ENCODE results near the gene TMEM221.

GRCh38 chr19:17414097-17414496 lies 34.4 kb downstream of the TMEM221 start:
- no peak for TF ChIP-seq EZH2 (IDR thresholded peaks at IDR 0.05; ENCODE audit: borderline replicate concordance)
- TF ChIP-seq, protein P1, sequence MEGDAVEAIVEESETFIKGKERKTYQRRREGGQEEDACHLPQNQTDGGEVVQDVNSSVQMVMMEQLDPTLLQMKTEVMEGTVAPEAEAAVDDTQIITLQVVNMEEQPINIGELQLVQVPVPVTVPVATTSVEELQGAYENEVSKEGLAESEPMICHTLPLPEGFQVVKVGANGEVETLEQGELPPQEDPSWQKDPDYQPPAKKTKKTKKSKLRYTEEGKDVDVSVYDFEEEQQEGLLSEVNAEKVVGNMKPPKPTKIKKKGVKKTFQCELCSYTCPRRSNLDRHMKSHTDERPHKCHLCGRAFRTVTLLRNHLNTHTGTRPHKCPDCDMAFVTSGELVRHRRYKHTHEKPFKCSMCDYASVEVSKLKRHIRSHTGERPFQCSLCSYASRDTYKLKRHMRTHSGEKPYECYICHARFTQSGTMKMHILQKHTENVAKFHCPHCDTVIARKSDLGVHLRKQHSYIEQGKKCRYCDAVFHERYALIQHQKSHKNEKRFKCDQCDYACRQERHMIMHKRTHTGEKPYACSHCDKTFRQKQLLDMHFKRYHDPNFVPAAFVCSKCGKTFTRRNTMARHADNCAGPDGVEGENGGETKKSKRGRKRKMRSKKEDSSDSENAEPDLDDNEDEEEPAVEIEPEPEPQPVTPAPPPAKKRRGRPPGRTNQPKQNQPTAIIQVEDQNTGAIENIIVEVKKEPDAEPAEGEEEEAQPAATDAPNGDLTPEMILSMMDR (IDR thresholded peaks at IDR 0.05; ENCODE audit: poor library complexity), result no peak
